SK-N-SH (cell line): ENCODE results near the gene EXOSC2. TPM values are rescaled to one million over a fixed set of nuclear protein-coding genes. Genes with fewer than 3 reads are reported as not detected.

Source experiments
- CTCF ChIA-PET: fragments of 300-600, 350-600 bp; formaldehyde crosslinking; extraction: SDS; loops from one replicate; lab custom pipeline; 2021; lab: Yijun Ruan, JAX
- POLR2A ChIA-PET: fragments of 350-600 bp; sonication (Branson Sonifier 250); formaldehyde crosslinking; extraction: SDS; loops from one replicate; lab custom pipeline; 2020; ENCODE audit warnings: antibody characterized with exemption, inconsistent platforms; lab: Yijun Ruan, JAX
- DNase-seq: peaks from one replicate; pipeline ENCODE4 v3.0.0; 2012
- H2AFZ ChIP-seq: fragments of 200-600 bp; sonication (generic); 2 replicates; pipeline ENCODE4 v1.8.1; 2016; ENCODE audit warnings: antibody characterized with exemption, mild to moderate bottlenecking, low read depth
- H3F3A ChIP-seq: fragments of 200-600 bp; sonication (generic); replicated peaks from 2 replicates; pipeline ENCODE3; 2016; ENCODE audit warnings: antibody characterized with exemption, mild to moderate bottlenecking; ENCODE audit not compliant: insufficient read depth
- H3K27ac ChIP-seq, 2 experiments: fragments of 200-500 bp in 1 of 2; fragments of 200-600 bp in 1 of 2; sonication (Bioruptor generic) in 1 of 2; sonication (generic), shearing (Covaris generic) in 1 of 2; 2 replicates each; pipeline versions ENCODE4 v1.5.1 to v1.6.1; 2014 to 2016; ENCODE audit warnings: low read depth in 2 of 2, inconsistent platforms in 1 of 2, low read length in 1 of 2, mild to moderate bottlenecking in 1 of 2, mixed read lengths in 1 of 2
- H3K27me3 ChIP-seq: fragments of 200-600 bp; sonication (generic), shearing (Covaris generic); 2 replicates; pipeline ENCODE4 v1.6.1; 2016; ENCODE audit warnings: mixed run types; ENCODE audit not compliant: insufficient read depth
- H3K36me3 ChIP-seq, 2 experiments: fragments of 200-500 bp in 1 of 2; fragments of 200-600 bp in 1 of 2; sonication (Bioruptor generic) in 1 of 2; sonication (generic) in 1 of 2; replicated peaks in 1 of 2; 2 replicates each; pipeline versions ENCODE3 to v1.5.1; 2014 to 2016; ENCODE audit warnings: low read length in 1 of 2, mild to moderate bottlenecking in 1 of 2; ENCODE audit not compliant: insufficient read depth in 2 of 2, control insufficient read depth in 1 of 2
- H3K4me1 ChIP-seq, 2 experiments: fragments of 200-500 bp in 1 of 2; fragments of 200-600 bp in 1 of 2; sonication (Bioruptor generic) in 1 of 2; sonication (generic), shearing (Covaris generic) in 1 of 2; 2 replicates each; pipeline versions ENCODE4 v1.5.1 to v1.6.1; 2014 to 2016; ENCODE audit warnings: low read depth in 1 of 2, low read length in 1 of 2, mixed run types in 1 of 2; ENCODE audit not compliant: insufficient read depth in 2 of 2, control insufficient read depth in 1 of 2
- H3K4me2 ChIP-seq: fragments of 200-600 bp; sonication (generic), shearing (Covaris generic); 2 replicates; pipeline ENCODE4 v1.6.1; 2017; ENCODE audit warnings: mixed run types
- H3K4me3 ChIP-seq, 2 experiments: fragments of 200-500 bp in 1 of 2; fragments of 200-600 bp in 1 of 2; sonication (Bioruptor generic) in 1 of 2; sonication (generic), shearing (Covaris generic) in 1 of 2; 2 replicates each; pipeline versions ENCODE4 v1.5.1 to v1.8.1; 2014 to 2016; ENCODE audit warnings: low read depth in 2 of 2, inconsistent platforms in 1 of 2, low read length in 1 of 2, mild to moderate bottlenecking in 1 of 2, mixed read lengths in 1 of 2, moderate library complexity in 1 of 2
- H3K79me2 ChIP-seq: fragments of 200-600 bp; sonication (generic); 2 replicates; pipeline ENCODE4 v1.8.1; 2017; ENCODE audit warnings: mild to moderate bottlenecking; ENCODE audit not compliant: insufficient read depth
- H3K9ac ChIP-seq: fragments of 200-600 bp; sonication (generic); 2 replicates; pipeline ENCODE4 v1.6.1; 2017; ENCODE audit warnings: mixed run types
- H3K9me2 ChIP-seq: fragments of 200-600 bp; sonication (generic); 2 replicates; pipeline ENCODE4 v1.6.1; 2017; ENCODE audit warnings: mixed run types
- H3K9me3 ChIP-seq: fragments of 200-600 bp; sonication (generic); 2 replicates; pipeline ENCODE4 v1.6.1; 2017; ENCODE audit warnings: mixed run types, mild to moderate bottlenecking, moderate library complexity
- H4K20me1 ChIP-seq: fragments of 200-600 bp; sonication (generic); 2 replicates; pipeline ENCODE4 v1.6.1; 2017; ENCODE audit warnings: mild to moderate bottlenecking, mixed run types; ENCODE audit not compliant: insufficient read depth
- ELF1 ChIP-seq: IDR thresholded peaks from 2 replicates; pipeline ENCODE4 v1.4.0; 2012
- EP300 ChIP-seq, 2 experiments: IDR thresholded peaks; 2 replicates each; pipeline versions ENCODE4 v1.4.0 to v1.6.1; 2012; ENCODE audit warnings: borderline replicate concordance in 1 of 2, low read depth in 1 of 2, low read length in 1 of 2
- EZH2phosphoT487 ChIP-seq: fragments of 200-600 bp; sonication (generic); IDR thresholded peaks from 2 replicates; pipeline ENCODE4 v1.6.1; 2017; ENCODE audit warnings: low read depth, mixed run types, mild to moderate bottlenecking, antibody characterized with exemption, moderate library complexity, borderline replicate concordance
- FOXM1 ChIP-seq: IDR thresholded peaks from 2 replicates; pipeline ENCODE4 v1.4.0; 2012; ENCODE audit warnings: low read depth, mild to moderate bottlenecking
- GABPA ChIP-seq: IDR thresholded peaks from 2 replicates; pipeline ENCODE4 v1.4.0; 2012; ENCODE audit warnings: low read depth, mild to moderate bottlenecking
- IRF3 ChIP-seq: fragments of 150-350 bp; IDR thresholded peaks from 2 replicates; pipeline ENCODE4 v1.6.1; 2016; ENCODE audit warnings: mild to moderate bottlenecking, low read depth, low read length
- JUND ChIP-seq: IDR thresholded peaks from 2 replicates; pipeline ENCODE4 v1.4.0; 2012
- NFIC ChIP-seq: IDR thresholded peaks from 2 replicates; pipeline ENCODE4 v1.4.0; 2012; ENCODE audit warnings: borderline replicate concordance
- PBX3 ChIP-seq: IDR thresholded peaks from 2 replicates; pipeline ENCODE4; 2012
- RAD21 ChIP-seq: IDR thresholded peaks from 2 replicates; pipeline ENCODE4 v1.6.1; 2012; ENCODE audit warnings: mild to moderate bottlenecking, low read length
- RCOR1 ChIP-seq: fragments of 150-350 bp; IDR thresholded peaks from 2 replicates; pipeline ENCODE4 v1.6.1; 2017; ENCODE audit warnings: antibody characterized with exemption, low read length
- RFX5 ChIP-seq: IDR thresholded peaks from 2 replicates; pipeline ENCODE4 v1.6.1; 2012; ENCODE audit warnings: mild to moderate bottlenecking, improper control_type of control experiment, low read length
- SMC3 ChIP-seq: IDR thresholded peaks from 2 replicates; pipeline ENCODE4 v1.6.1; 2012; ENCODE audit warnings: low read depth, low read length, improper control_type of control experiment
- TEAD4 ChIP-seq: IDR thresholded peaks from 2 replicates; pipeline ENCODE4 v1.4.0; 2012; ENCODE audit warnings: mild to moderate bottlenecking, borderline replicate concordance; ENCODE audit not compliant: insufficient read depth
- WGBS: methylation state at CpG from one replicate; pipeline ENCODE4 v1.1.6; 2017; ENCODE audit warnings: low lambda C conversion rate; 5-methylcytosine and 5-hydroxymethylcytosine counted together
- polyA plus RNA-seq, 3 experiments: library from polyadenylated mRNA; depleted of rRNA; stranded (reverse); fragments of >200 nt; gene quantifications; 2 replicates each; pipeline ENCODE4 v1.2.3, GENCODE V29; 2012
- TF ChIP-seq, protein P1 (sequence below): IDR thresholded peaks from 2 replicates; pipeline ENCODE4 v1.4.0; 2012; ENCODE audit warnings: low read depth, borderline replicate concordance

EXOSC2 gene
- polyA plus RNA-seq, 1 of the 3 experiments (the other 2 are of a cell fraction): 28.7 TPM

DNA sequence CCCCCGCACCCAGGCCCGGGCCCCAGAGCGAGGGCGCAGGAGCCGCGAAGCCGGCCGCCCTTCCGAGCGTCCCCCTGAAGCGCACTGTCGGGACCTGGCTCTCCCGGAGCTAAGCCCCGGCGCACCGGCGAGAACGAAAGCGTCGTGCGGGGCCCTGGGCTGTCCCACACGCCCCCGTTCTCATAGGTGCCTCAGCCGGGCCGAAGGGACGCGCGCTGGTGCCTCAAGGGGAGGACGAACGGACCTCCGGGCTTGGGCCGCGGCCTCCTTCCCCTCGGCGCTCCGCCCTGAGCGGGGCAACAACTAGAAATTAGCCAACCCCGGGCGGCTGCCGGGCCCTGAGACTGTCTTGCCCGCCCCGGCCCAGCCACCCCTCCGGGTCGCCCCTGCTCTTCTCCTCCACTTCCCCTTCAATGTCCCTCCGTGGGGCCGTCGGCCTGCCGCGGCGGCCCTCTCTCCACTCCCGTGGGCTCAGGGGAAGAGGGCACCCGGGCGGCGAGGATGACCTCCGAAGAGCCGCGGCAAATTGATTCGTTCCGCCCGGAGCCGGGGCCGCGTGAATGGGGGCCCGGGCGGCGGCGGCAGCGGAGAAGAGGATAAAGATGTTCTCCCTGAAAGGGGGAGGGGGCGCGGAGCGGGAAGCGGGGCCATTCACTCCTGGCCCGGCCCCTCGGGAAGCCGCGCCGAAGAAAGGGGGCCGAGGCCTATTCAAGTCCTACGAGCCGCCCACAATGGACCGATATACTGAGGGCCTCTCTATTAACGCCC lies 32.7 kb upstream of the EXOSC2 start:
- Histone ChIP-seq H3K9ac (no peak overlapping the region), H3K4me2 (peak overlapping the region; percentile 15; the same call in 1 of the 2 replicates), H4K20me1 (peaks cover 8% of the 10 kb centered on the region; the same call in 1 of the 2 replicates), H3K36me3 (no peaks in the 10 kb centered on the region), H3K9me2 (no peaks in the 10 kb centered on the region), H3K9me3 (no peaks in the 10 kb centered on the region), H3K79me2 (no peaks in the 10 kb centered on the region), H3F3A (no peaks in the 10 kb centered on the region), H3K27ac (no peak overlapping the region), H3K4me3 (peak overlapping the region in 1 of 2 experiments; percentile 14; a peak in 1 of 4 replicates), H2AFZ (no peak overlapping the region), H3K4me1 (peaks cover 0 to 3% of the 10 kb centered on the region in 2 experiments; a peak in 1 of 4 replicates), H3K27me3 (peaks cover 87% of the 10 kb centered on the region)
- ChIA-PET POLR2A (no interaction called here), CTCF (interaction anchor here (1.3 kb wide), 1 partner anchor 10 kb away, joined by 5 read pairs; no protein-coding TSS in a partner anchor)
- peak; percentile 86; the same call in 1 of the 2 replicates for TF ChIP-seq EZH2phosphoT487
- TF ChIP-seq, protein P1, sequence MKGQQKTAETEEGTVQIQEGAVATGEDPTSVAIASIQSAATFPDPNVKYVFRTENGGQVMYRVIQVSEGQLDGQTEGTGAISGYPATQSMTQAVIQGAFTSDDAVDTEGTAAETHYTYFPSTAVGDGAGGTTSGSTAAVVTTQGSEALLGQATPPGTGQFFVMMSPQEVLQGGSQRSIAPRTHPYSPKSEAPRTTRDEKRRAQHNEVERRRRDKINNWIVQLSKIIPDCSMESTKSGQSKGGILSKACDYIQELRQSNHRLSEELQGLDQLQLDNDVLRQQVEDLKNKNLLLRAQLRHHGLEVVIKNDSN: no peak
- no peak for TF ChIP-seq IRF3
- no peak for TF ChIP-seq SMC3
- 4% methylated on average over 28 of the region's 82 CpGs for WGBS
- DNase-seq: peak; percentile 65

DNA sequence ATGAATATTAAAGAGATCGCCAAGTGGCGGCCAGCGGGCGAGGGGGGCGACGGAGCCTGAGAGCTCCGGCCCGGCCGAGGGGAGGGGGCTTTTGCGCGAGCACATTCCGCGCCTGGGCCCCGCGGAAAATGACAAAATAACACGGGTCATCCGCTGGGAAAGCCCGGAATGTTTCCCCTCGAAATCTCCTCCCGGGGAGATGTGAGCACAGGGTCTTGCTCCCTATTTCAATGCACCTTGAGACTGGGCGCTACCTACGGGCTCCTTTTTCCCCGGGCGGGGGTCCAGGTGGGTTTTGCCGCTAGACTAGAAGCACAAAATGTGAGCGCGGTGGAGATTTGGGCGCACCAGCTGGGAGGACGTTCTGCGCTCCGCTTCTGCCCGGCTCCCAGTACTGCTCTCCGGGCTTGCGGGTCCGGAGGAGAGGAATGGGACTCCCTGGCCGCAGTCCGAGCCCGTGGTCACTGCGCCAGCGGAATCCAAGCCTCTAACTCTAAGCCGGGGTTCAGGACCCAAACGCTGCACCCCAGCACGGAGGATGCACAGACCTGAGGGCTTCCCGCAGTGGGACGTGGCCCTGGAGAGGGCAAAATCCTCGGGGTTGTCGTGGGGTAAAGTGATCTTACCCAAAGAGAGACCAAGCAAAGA lies 32.0 kb upstream of the EXOSC2 start:
- ChIA-PET CTCF (interaction anchor here (1.9 to 2.0 kb wide), 2 partner anchors 21 to 201 kb away, joined by 10 to 13 read pairs; no protein-coding TSS in a partner anchor), POLR2A (no interaction called here)
- Histone ChIP-seq H3F3A (no peaks in the 10 kb centered on the region), H3K9me3 (no peaks in the 10 kb centered on the region), H3K79me2 (no peaks in the 10 kb centered on the region), H3K9ac (no peak overlapping the region), H3K9me2 (no peaks in the 10 kb centered on the region), H3K27me3 (peaks cover 90% of the 10 kb centered on the region), H3K4me1 (peaks cover 0 to 3% of the 10 kb centered on the region in 2 experiments; a peak in 1 of 4 replicates), H2AFZ (no peak overlapping the region), H3K4me3 (no peak overlapping the region), H3K27ac (no peak overlapping the region), H3K4me2 (no peak overlapping the region), H3K36me3 (no peaks in the 10 kb centered on the region), H4K20me1 (peaks cover 8% of the 10 kb centered on the region; the same call in 1 of the 2 replicates)
- TF ChIP-seq IRF3 (no peak), JUND (no peak), RAD21 (no peak), EZH2phosphoT487 (no peak; the same call in 1 of the 2 replicates), FOXM1 (no peak), GABPA (no peak), TEAD4 (no peak), EP300 (IDR thresholded peaks at IDR 0.05; ENCODE audit: borderline replicate concordance in 1 of 2, low read depth in 1 of 2, low read length in 1 of 2) (no peak), RFX5 (no peak), PBX3 (no peak), ELF1 (no peak), NFIC (no peak), RCOR1 (no peak)
- TF ChIP-seq, protein P1: no peak
- peak; percentile 61 for DNase-seq
- 18% methylated on average over 17 of the region's 47 CpGs for WGBS
